Measurements from ENCODE around the gene STARD9. TPM values are rescaled to one million over a fixed set of nuclear protein-coding genes. Genes with fewer than 3 reads are reported as not detected.

Gene STARD9
- total RNA-seq = 1 to 10 TPM in 5 of 6 experiments, under 1 TPM in 1; 0.70 to 3.1 (median 1.5) TPM
- long read RNA-seq = 0 reads

- ATAC-seq (peak; percentile 96 to 98 (median 98)), DNase-seq (peak; percentile 98 to 99 (median 99))
- Histone ChIP-seq H3K27ac (peak within 1 kb of the TSS; percentile 44 to 66 (median 54)), H3K9me3 (no peaks in the 10 kb centered on the region), H3K4me1 (no peaks in the 10 kb centered on the region), H3K4me3 (peak within 1 kb of the TSS; percentile 60 to 84 (median 66)), H3K36me3 (no peaks in the 10 kb centered on the region), H3K27me3 (no peaks in the 10 kb centered on the region)
- TF ChIP-seq POLR2A (IDR thresholded peaks at IDR 0.05) (peak; percentile 39), CTCF (IDR thresholded peaks at IDR 0.05) (no peak)
- intact Hi-C loops (cut with DNase I) = no loop called here
- 0% methylated on average over 12 of the region's 95 CpGs for WGBS (ENCODE audit: insufficient coverage, low coverage, low lambda C conversion rate, missing lambda C conversion rate)
These were observed at the start of gene STARD9 for GRCh38 chr15:42575188-42576039. TSS of gene STARD9 (plus strand) at chr15:42575606. CDS start at chr15:42575716, 110 bp downstream.

DNA sequence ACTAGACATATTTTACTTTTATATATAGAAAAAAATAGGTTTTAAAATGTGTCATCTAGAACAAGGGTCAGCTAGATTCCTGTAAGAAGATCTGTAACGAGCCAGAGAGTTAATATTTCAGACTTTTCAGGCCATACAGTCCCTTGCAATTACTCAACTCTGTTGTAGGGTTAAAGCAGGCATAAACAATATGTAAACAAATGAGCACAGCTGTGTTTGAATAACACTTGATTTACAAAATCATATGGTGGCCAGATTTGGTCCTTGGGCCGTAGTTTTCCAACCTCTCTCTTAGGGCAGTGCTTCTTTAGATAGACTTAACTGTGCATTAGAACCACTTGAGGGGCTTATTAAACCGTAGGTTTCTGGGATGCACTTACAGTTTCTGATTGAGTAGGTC lies 46.4 kb upstream of the STARD9 start:
- Histone ChIP-seq H3K27ac (no peak overlapping the region), H3K9me3 (no peaks in the 10 kb centered on the region), H3K27me3 (no peaks in the 10 kb centered on the region), H3K4me3 (no peak overlapping the region), H3K4me1 (no peaks in the 10 kb centered on the region), H3K36me3 (peaks cover 0 to 50% (median 10%) of the 10 kb centered on the region in 4 donors)
- ATAC-seq = no peak
- WGBS (ENCODE audit: insufficient coverage, low coverage, low lambda C conversion rate, missing lambda C conversion rate) = 96% methylated on average over 3 of the region's 3 CpGs
- no peak for TF ChIP-seq CTCF (IDR thresholded peaks at IDR 0.05)
- TF ChIP-seq POLR2A (IDR thresholded peaks at IDR 0.05) = no peak
- intact Hi-C loops (cut with DNase I) = no loop called here
- DNase-seq = no peak

GRCh38 chr15:42533246-42533645 lies 42.2 kb upstream of the STARD9 start:
- DNase-seq = no peak
- no peak overlapping the region for H3K4me3 ChIP-seq
- H3K27ac ChIP-seq = no peak overlapping the region
- H3K27me3 ChIP-seq = no peaks in the 10 kb centered on the region
- H3K36me3 ChIP-seq = peaks cover 0 to 40% (median 10%) of the 10 kb centered on the region in 4 donors
- 90% methylated on average over 1 of the region's 1 CpG for WGBS (ENCODE audit: insufficient coverage, low coverage, low lambda C conversion rate, missing lambda C conversion rate)
- TF ChIP-seq POLR2A (IDR thresholded peaks at IDR 0.05) (no peak), CTCF (IDR thresholded peaks at IDR 0.05) (no peak)
- intact Hi-C loops (cut with DNase I) = no loop called here
- no peaks in the 10 kb centered on the region for H3K9me3 ChIP-seq
- H3K4me1 ChIP-seq = no peaks in the 10 kb centered on the region
- no peak for ATAC-seq

- H3K36me3 ChIP-seq = peaks cover 0 to 21% (median 2%) of the 10 kb centered on the region in 4 donors
- intact Hi-C loops (cut with DNase I) = no loop called here
These were observed 30.4 kb upstream of the STARD9 start for GRCh38 chr15:42544853-42545629.

More at GRCh38 chr15:42544853-42545629, 30.4 kb upstream of the STARD9 start:
- no peaks in the 10 kb centered on the region for H3K9me3 ChIP-seq
- WGBS (ENCODE audit: insufficient coverage, low coverage, low lambda C conversion rate, missing lambda C conversion rate) = 87% methylated on average over 4 of the region's 4 CpGs
- no peak for ATAC-seq
- H3K27me3 ChIP-seq = no peaks in the 10 kb centered on the region
- peaks cover 0 to 13% (median 0%) of the 10 kb centered on the region in 4 donors for H3K4me1 ChIP-seq
- no peak overlapping the region for H3K4me3 ChIP-seq
- H3K27ac ChIP-seq = peak overlapping the region in 1 of 3 donors; percentile 5
- TF ChIP-seq POLR2A (IDR thresholded peaks at IDR 0.05) = no peak
- TF ChIP-seq CTCF (IDR thresholded peaks at IDR 0.05) = no peak
- DNase-seq = no peak

Data from right lobe of liver (tissue), 6 donors.